OCI-LY3 (cell line): ENCODE measurements around the gene CFAP92.

Source experiments
- H2AFZ ChIP-seq: fragments of 200-600, 300-600 bp; shearing (Covaris generic); 2 replicates; pipeline ENCODE4 v1.6.0; 2014; ENCODE audit warnings: antibody characterized with exemption, low read depth, low read length
- H3K27ac ChIP-seq: fragments of 200-600, 300-600 bp; sonication (generic); 2 replicates; pipeline ENCODE4 v1.5.1; 2014; ENCODE audit warnings: mild to moderate bottlenecking, low read length, moderate library complexity, mixed read lengths
- H3K27me3 ChIP-seq: fragments of 200-600, 300-600 bp; sonication (generic); 2 replicates; pipeline ENCODE4 v1.6.1; 2014; ENCODE audit warnings: low read depth, low read length, mixed read lengths
- H3K36me3 ChIP-seq: fragments of 200-600, 300-600 bp; sonication (generic); replicated peaks from 2 replicates; pipeline ENCODE3; 2014; ENCODE audit warnings: low read depth, low read length, mixed read lengths
- H3K4me1 ChIP-seq: fragments of 300-600, 200-600 bp; sonication (generic); 2 replicates; pipeline ENCODE4 v1.6.1; 2014; ENCODE audit warnings: low read length, mixed read lengths
- H3K4me2 ChIP-seq: fragments of 200-600, 300-600 bp; sonication (generic); 2 replicates; pipeline ENCODE4 v1.6.1; 2014; ENCODE audit warnings: low read length, mixed read lengths
- H3K4me3 ChIP-seq: fragments of 300-600, 200-600 bp; sonication (generic); 2 replicates; pipeline ENCODE4 v1.5.1; 2014; ENCODE audit warnings: antibody characterized with exemption, mild to moderate bottlenecking, low read length, moderate library complexity
- H3K79me2 ChIP-seq: fragments of 300-600, 200-600 bp; shearing (Covaris generic); 2 replicates; pipeline ENCODE4 v1.6.1; 2014; ENCODE audit warnings: mild to moderate bottlenecking, low read length, mixed read lengths
- H3K9ac ChIP-seq: fragments of 300-600, 200-600 bp; shearing (Covaris generic); 2 replicates; pipeline ENCODE4 v1.6.0; 2014; ENCODE audit warnings: mild to moderate bottlenecking, low read length, moderate library complexity
- H3K9me3 ChIP-seq: fragments of 200-600, 300-600 bp; shearing (Covaris generic); 2 replicates; pipeline ENCODE4 v1.6.1; 2014; ENCODE audit warnings: low read length, mixed read lengths; ENCODE audit not compliant: insufficient read depth
- H4K20me1 ChIP-seq: fragments of 200-600, 300-600 bp; sonication (generic); 2 replicates; pipeline ENCODE4 v1.6.1; 2016; ENCODE audit warnings: low read length, mixed read lengths; ENCODE audit not compliant: insufficient read depth
- EZH2phosphoT487 ChIP-seq: fragments of 200-600 bp; shearing (Covaris generic); IDR thresholded peaks from 2 replicates; pipeline ENCODE4 v1.6.1; 2018; ENCODE audit warnings: antibody characterized with exemption, mixed run types, low read depth
- TF ChIP-seq, protein P1 (sequence below): fragments of 200-600, 300-600 bp; sonication (generic); IDR thresholded peaks from 2 replicates; pipeline ENCODE4 v1.5.1; 2014; ENCODE audit warnings: antibody characterized with exemption, low read length, low read depth

Gene CFAP92

DNA sequence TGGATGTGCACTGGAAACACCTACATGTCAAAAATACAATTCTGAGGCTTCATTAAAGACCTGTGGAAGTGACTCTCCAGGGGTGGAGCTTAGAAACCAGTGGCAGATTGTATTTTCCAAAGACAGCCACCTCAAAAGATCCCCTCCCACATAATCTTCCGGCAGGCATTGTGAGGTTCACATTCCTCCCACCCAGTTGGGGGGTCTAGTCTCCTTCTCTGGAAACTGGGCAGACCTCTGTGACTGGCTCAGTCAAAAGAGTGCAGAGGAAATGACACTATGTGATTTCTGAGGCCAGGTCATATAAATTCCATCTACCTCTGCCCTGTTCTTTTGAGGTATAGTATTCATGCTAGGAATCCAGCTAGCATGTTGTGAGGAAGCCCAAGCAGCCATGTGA lies 1.9 kb upstream of the CFAP92 start:
- no peak for TF ChIP-seq EZH2phosphoT487
- TF ChIP-seq, protein P1, sequence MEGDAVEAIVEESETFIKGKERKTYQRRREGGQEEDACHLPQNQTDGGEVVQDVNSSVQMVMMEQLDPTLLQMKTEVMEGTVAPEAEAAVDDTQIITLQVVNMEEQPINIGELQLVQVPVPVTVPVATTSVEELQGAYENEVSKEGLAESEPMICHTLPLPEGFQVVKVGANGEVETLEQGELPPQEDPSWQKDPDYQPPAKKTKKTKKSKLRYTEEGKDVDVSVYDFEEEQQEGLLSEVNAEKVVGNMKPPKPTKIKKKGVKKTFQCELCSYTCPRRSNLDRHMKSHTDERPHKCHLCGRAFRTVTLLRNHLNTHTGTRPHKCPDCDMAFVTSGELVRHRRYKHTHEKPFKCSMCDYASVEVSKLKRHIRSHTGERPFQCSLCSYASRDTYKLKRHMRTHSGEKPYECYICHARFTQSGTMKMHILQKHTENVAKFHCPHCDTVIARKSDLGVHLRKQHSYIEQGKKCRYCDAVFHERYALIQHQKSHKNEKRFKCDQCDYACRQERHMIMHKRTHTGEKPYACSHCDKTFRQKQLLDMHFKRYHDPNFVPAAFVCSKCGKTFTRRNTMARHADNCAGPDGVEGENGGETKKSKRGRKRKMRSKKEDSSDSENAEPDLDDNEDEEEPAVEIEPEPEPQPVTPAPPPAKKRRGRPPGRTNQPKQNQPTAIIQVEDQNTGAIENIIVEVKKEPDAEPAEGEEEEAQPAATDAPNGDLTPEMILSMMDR = no peak
- Histone ChIP-seq H3K27me3 (0 out of 2 replicates have a peak, but pooled peaks cover 4% of the 10 kb centered on the region), H3K9ac (no peak overlapping the region), H3K4me3 (no peak overlapping the region), H4K20me1 (no peaks in the 10 kb centered on the region), H3K4me1 (peaks cover 5% of the 10 kb centered on the region), H3K9me3 (no peaks in the 10 kb centered on the region), H3K4me2 (no peak overlapping the region), H3K36me3 (no peaks in the 10 kb centered on the region), H2AFZ (no peak overlapping the region), H3K79me2 (no peaks in the 10 kb centered on the region), H3K27ac (no peak overlapping the region)

DNA sequence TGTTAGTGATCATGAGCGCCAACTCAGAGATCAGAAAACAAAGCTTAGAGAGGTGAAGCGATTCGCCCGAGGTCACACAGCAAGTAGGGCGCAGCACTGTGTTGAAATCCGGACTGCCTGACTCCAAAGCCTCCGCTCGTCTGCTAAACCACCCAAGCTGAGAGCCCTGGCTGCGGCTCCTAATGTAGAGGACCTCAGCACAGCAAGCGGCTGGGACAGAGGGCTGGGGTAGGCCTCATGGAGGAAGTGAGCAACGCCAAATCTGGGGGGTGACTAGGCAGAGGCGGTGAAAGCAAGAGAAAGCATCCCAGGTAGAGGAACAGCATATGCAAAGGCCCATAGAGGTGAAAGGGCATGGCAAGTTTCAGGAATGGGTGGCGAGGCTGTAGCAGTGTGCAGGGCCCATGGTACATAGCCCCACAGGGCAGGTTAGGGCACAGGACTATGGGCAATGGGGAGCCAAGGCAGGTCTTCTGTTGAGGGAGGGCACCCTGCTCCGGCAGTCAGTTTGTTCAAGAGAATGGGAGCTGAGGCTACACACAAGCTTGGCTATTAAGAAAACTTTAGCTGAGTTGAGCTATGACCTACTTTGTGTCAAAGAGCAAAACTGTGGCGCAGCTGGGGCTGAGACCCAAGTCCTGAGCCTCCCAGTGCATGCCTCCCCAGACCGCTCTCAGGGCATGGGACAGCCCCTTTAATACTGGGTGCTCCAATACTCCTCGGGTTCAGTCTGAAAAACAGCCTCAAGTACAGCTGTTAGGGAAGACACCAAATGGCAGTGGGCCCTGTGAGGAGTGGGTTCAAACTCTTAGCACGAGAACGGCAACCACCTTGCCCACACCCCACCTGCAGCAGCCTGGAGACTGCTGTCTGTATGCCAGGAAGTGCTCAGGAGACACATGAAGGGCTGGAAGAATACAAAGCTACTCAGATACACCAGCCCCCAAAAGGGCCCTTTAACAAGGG lies 988 bp upstream of the CFAP92 start:
- no peak overlapping the region for H3K27ac ChIP-seq
- H3K27me3 ChIP-seq = 0 out of 2 replicates have a peak, but pooled peaks cover 4% of the 10 kb centered on the region
- peak overlapping the region; percentile 76 for H3K4me3 ChIP-seq
- peaks cover 5% of the 10 kb centered on the region for H3K4me1 ChIP-seq
- TF ChIP-seq, protein P1 = no peak
- TF ChIP-seq EZH2phosphoT487 = no peak
- H3K9ac ChIP-seq = no peak overlapping the region
- H3K79me2 ChIP-seq = no peaks in the 10 kb centered on the region
- H3K36me3 ChIP-seq = no peaks in the 10 kb centered on the region
- peak overlapping the region; percentile 92 for H3K4me2 ChIP-seq
- H2AFZ ChIP-seq = peak overlapping the region; percentile 2; the same call in 1 of the 2 replicates
- no peaks in the 10 kb centered on the region for H3K9me3 ChIP-seq
- no peaks in the 10 kb centered on the region for H4K20me1 ChIP-seq

DNA sequence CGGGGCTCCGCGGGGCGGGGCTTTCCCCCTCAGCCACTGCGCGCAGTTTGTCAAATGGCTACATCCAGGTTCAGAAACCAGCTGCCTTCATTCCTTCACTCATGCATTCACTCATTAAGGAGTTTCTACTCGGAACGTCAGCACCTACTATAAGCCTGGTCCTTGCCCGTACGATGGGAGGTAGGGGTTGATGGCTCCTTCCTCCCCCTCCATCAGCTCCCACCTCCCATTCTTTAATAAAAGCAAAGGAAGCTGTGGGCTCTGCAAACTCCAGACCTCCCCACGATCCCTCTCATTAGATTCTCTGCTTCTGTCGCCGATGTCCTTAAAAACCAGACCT lies 267 bp upstream of the CFAP92 start:
- H3K4me1 ChIP-seq = peaks cover 5% of the 10 kb centered on the region
- H4K20me1 ChIP-seq = no peaks in the 10 kb centered on the region
- H2AFZ ChIP-seq = peak overlapping the region; percentile 2; the same call in 1 of the 2 replicates
- TF ChIP-seq EZH2phosphoT487 = no peak
- TF ChIP-seq, protein P1 = no peak
- peak overlapping the region; percentile 76 for H3K4me3 ChIP-seq
- no peaks in the 10 kb centered on the region for H3K36me3 ChIP-seq
- no peaks in the 10 kb centered on the region for H3K79me2 ChIP-seq
- H3K27ac ChIP-seq = no peak overlapping the region
- H3K4me2 ChIP-seq = peak overlapping the region; percentile 92
- H3K27me3 ChIP-seq = 0 out of 2 replicates have a peak, but pooled peaks cover 4% of the 10 kb centered on the region
- no peaks in the 10 kb centered on the region for H3K9me3 ChIP-seq
- H3K9ac ChIP-seq = no peak overlapping the region

DNA sequence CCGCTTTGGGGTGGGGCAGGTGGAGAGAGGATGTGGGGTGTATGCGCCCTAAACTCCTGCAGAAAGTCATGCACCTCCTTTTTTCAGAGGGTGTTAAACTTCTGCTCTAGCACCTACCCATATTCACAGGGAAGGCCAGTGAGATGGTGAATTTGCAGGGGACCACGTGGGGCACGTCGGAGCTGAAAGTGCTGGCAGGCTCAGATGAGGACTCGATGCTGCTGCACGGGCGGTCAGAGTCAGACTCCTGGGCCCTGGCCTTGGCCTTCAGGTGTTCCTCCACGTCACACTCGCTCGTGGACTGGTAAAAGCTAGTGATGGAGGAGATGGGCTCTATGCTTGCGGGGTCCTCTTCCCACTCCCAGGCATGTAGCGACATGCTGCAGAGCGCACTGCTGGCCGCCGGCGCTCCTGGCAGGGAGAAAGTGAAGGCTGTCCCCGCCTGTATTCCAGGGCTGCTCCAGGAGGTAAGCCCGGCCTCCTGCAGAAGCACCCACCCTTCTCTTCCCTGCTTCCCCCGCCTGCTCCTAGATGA lies 883 bp downstream of the CFAP92 start:
- no peak overlapping the region for H2AFZ ChIP-seq
- H3K79me2 ChIP-seq = no peaks in the 10 kb centered on the region
- no peaks in the 10 kb centered on the region for H3K36me3 ChIP-seq
- H4K20me1 ChIP-seq = no peaks in the 10 kb centered on the region
- H3K4me1 ChIP-seq = peaks cover 5% of the 10 kb centered on the region
- no peaks in the 10 kb centered on the region for H3K9me3 ChIP-seq
- H3K4me2 ChIP-seq = no peak overlapping the region
- H3K27ac ChIP-seq = no peak overlapping the region
- no peak overlapping the region for H3K4me3 ChIP-seq
- TF ChIP-seq, protein P1 = no peak
- TF ChIP-seq EZH2phosphoT487 = no peak
- 0 out of 2 replicates have a peak, but pooled peaks cover 4% of the 10 kb centered on the region for H3K27me3 ChIP-seq
- H3K9ac ChIP-seq = no peak overlapping the region
